Lower lobe of right lung (tissue), 2 donors: ENCODE measurements around the gene FOXD2. TPM values are rescaled to one million over a fixed set of nuclear protein-coding genes. Genes with fewer than 3 reads are reported as not detected.

Source experiments
- ATAC-seq, 2 donors: fragments of 200-7000 bp; cut with Tn5 transposase; one replicate each; pipeline ENCODE4 v1.9.1; 2020 to 2022; ENCODE audit warnings: mild to moderate bottlenecking in 2 of 2, moderate library complexity in 2 of 2
- DNase-seq: peaks from one replicate; pipeline ENCODE4 v3.0.0-alpha.2; 2020
- H3K27ac ChIP-seq: fragments of 200-600 bp; one replicate; pipeline ENCODE4 v1.8.0; 2022
- H3K27me3 ChIP-seq: fragments of 200-600 bp; one replicate; pipeline ENCODE4 v1.8.0; 2022; ENCODE audit warnings: low read depth
- H3K36me3 ChIP-seq: fragments of 200-600 bp; one replicate; pipeline ENCODE4 v1.8.0; 2022; ENCODE audit warnings: mild to moderate bottlenecking
- H3K4me1 ChIP-seq: fragments of 200-600 bp; one replicate; pipeline ENCODE4 v1.8.0; 2022
- H3K4me3 ChIP-seq: fragments of 200-600 bp; one replicate; pipeline ENCODE4 v1.8.0; 2022; ENCODE audit warnings: mild to moderate bottlenecking
- H3K9me3 ChIP-seq: fragments of 200-600 bp; one replicate; pipeline ENCODE4 v1.8.0; 2022
- intact Hi-C: fragments of 100-400 bp; cut with DNase I; formaldehyde crosslinking; loops from one replicate; pipeline ENCODE4 v1.11.0; 2022
- total RNA-seq: library from RNA; stranded (reverse); fragmentation: NEBNext Ultra II Directional; extraction: Animal tissue kit (Norgen Biotek cat#: 25700); gene quantifications from one replicate; pipeline ENCODE4 v1.2.1, GENCODE V29; 2021
- TF ChIP-seq, protein P1 (sequence below): fragments of 200-600 bp; IDR thresholded peaks from one replicate; pipeline ENCODE4 v1.8.0; 2022; ENCODE audit warnings: antibody characterized with exemption, mild to moderate bottlenecking
- donor health status: DM: no; HTN: yes; CAD: no; lungs with severe emphysema.

FOXD2 gene
- total RNA-seq, 1 donor from 2014 or later: 0.44 TPM

DNA sequence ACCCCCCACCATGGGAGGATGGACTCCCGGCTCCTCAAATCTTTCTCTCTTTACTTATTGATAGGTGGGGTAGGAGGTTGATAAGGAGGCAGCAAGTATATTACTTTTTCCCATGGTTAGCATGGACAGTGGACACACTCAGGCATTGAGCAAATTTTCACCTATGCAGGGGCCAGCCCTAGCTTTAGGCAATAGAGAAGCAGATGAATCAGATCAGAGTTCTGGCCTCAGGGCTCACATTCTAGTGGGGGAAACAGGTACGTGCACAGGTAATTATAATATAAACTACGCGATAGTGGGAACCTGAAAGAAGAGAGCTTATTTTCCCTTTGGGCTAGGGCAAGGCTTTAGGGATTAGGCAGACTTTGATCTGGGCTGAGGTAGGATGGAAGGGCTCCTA lies 35.3 kb upstream of the FOXD2 start:
- ATAC-seq: no peak

GRCh38 chr1:47403321-47403910 lies 34.4 kb upstream of the FOXD2 start:
- Histone ChIP-seq H3K27me3 (peaks cover 8% of the 10 kb centered on the region), H3K4me3 (no peak overlapping the region), H3K36me3 (no peaks in the 10 kb centered on the region), H3K4me1 (no peaks in the 10 kb centered on the region), H3K27ac (no peak overlapping the region), H3K9me3 (no peaks in the 10 kb centered on the region)
- DNase-seq: no peak
- TF ChIP-seq, protein P1, sequence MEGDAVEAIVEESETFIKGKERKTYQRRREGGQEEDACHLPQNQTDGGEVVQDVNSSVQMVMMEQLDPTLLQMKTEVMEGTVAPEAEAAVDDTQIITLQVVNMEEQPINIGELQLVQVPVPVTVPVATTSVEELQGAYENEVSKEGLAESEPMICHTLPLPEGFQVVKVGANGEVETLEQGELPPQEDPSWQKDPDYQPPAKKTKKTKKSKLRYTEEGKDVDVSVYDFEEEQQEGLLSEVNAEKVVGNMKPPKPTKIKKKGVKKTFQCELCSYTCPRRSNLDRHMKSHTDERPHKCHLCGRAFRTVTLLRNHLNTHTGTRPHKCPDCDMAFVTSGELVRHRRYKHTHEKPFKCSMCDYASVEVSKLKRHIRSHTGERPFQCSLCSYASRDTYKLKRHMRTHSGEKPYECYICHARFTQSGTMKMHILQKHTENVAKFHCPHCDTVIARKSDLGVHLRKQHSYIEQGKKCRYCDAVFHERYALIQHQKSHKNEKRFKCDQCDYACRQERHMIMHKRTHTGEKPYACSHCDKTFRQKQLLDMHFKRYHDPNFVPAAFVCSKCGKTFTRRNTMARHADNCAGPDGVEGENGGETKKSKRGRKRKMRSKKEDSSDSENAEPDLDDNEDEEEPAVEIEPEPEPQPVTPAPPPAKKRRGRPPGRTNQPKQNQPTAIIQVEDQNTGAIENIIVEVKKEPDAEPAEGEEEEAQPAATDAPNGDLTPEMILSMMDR: no peak
- intact Hi-C loops: no loop called here
- no peak for ATAC-seq

More for the DNA sequence above, 35.3 kb upstream of the FOXD2 start:
- DNase-seq: no peak
- TF ChIP-seq, protein P1: no peak
- Histone ChIP-seq H3K27me3 (no peaks in the 10 kb centered on the region), H3K4me1 (no peaks in the 10 kb centered on the region), H3K36me3 (no peaks in the 10 kb centered on the region), H3K27ac (no peak overlapping the region), H3K9me3 (no peaks in the 10 kb centered on the region), H3K4me3 (no peak overlapping the region)
- intact Hi-C loops: no loop called here

GRCh38 chr1:47405697-47406096 lies 32.1 kb upstream of the FOXD2 start:
- TF ChIP-seq, protein P1: no peak
- Histone ChIP-seq H3K27ac (no peak overlapping the region), H3K36me3 (no peaks in the 10 kb centered on the region), H3K9me3 (no peaks in the 10 kb centered on the region), H3K4me3 (no peak overlapping the region), H3K4me1 (no peaks in the 10 kb centered on the region), H3K27me3 (peaks cover 8% of the 10 kb centered on the region)
- intact Hi-C loops: no loop called here
- ATAC-seq (peak in 1 of 2 donors; percentile 60), DNase-seq (no peak)

DNA sequence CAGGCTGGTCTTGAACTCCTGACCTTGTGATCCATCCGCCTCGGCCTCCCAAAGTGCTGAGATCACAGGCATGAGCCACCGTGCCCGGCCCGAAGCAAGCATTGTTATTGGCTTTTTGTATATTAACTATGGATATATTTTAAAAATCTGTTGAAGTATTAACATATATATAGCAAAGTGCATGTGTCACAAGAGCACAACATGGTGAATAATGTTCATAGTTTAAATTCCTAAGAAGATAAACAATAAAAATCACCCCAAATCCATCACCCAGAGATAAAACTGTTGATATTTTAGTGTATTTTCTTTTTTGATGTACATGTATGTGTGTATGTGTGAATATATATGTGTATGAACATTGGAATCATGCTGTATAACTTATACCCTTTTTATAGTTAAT lies 30.9 kb upstream of the FOXD2 start:
- Histone ChIP-seq H3K27me3 (peaks cover 8% of the 10 kb centered on the region), H3K27ac (no peak overlapping the region), H3K36me3 (no peaks in the 10 kb centered on the region), H3K4me1 (no peaks in the 10 kb centered on the region), H3K4me3 (no peak overlapping the region), H3K9me3 (no peaks in the 10 kb centered on the region)
- no peak for DNase-seq
- ATAC-seq: no peak
- intact Hi-C loops: no loop called here
- TF ChIP-seq, protein P1: no peak

- no peak for DNase-seq
- Histone ChIP-seq H3K27ac (no peak overlapping the region), H3K36me3 (no peaks in the 10 kb centered on the region), H3K4me1 (no peaks in the 10 kb centered on the region), H3K9me3 (no peaks in the 10 kb centered on the region), H3K4me3 (no peak overlapping the region), H3K27me3 (peaks cover 8% of the 10 kb centered on the region)
- ATAC-seq: no peak
- intact Hi-C loops: no loop called here
- TF ChIP-seq, protein P1: no peak
These were observed 30.4 kb upstream of the FOXD2 start for GRCh38 chr1:47407481-47407880.
